ENCODE measurements around the gene AGK. TPM values are rescaled to one million over a fixed set of nuclear protein-coding genes. Genes with fewer than 3 reads are reported as not detected.

The AGK gene
- total and polyA plus RNA-seq, 2 of the 8 experiments (the other 6 are each of a cell fraction or from before 2014, with no cell fraction given), result 25.8 to 34.0 TPM

DNA sequence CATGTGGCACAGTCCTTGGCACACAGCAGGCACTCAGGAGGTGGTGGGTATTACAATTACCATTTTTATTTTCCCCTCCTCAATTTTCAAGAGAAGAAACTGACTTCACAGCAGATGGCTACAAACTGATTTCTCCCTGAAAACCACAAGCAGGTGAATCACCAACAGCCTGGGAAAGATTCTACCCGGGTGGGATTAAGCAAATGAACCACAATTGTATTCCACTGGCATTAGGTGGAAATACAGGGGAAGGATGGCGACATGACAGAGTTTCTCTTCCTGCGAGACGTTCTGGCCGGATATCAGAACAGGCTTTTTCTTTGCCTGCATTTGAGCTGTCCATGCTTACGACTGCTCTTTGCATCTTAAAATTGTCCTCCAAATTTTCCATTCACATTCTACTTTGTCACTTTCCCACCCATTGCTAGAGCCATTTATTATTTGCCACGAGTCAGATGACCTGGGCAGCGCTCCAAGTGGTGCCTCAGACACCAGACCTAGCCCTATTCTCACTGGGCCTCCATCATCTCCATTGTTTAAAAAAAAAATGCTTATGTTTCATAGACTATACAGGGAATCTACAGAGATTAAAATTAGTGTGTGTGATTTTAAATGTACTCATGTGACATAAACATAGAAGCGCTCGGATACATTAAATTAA is 146.1 kb downstream of the AGK start:
- CTCF ChIA-PET (ENCODE audit: partially characterized antibody), result interaction anchor here (1.4 kb wide), 1 partner anchor 11 kb away, joined by 6 read pairs; no protein-coding TSS in a partner anchor
- no peak overlapping the region for H4K8ac ChIP-seq (ENCODE audit: extremely low read depth, insufficient read depth, low read length)
- H3K4me1 ChIP-seq (replicated peaks in 1 of 4; ENCODE audit: control insufficient read depth in 3 of 4, insufficient read depth in 4 of 4, low read length in 3 of 4), result peaks cover 0 to 16% (median 11%) of the 10 kb centered on the region in 4 experiments; a peak in 6 of 7 replicates
- H2AFZ ChIP-seq (ENCODE audit: low read length), result no peak overlapping the region
- no peak overlapping the region for H3K27ac ChIP-seq (ENCODE audit: low read depth, low read length)
- DNase-seq (ENCODE audit: low read depth in 1 of 2, low spot score in 2 of 2), result no peak
- no peak overlapping the region for H2BK20ac ChIP-seq (ENCODE audit: low read length)
- H3K23ac ChIP-seq (ENCODE audit: insufficient read length), result no peak overlapping the region
- peaks cover 0 to 4% of the 10 kb centered on the region in 2 experiments for H4K20me1 ChIP-seq (replicated peaks in 1 of 2; ENCODE audit: control insufficient read depth in 1 of 2, insufficient read depth in 2 of 2, low read length in 2 of 2)
- H3K9me3 ChIP-seq (ENCODE audit: insufficient read depth in 2 of 2, low read depth in 1 of 2, low read length in 1 of 2), result no peaks in the 10 kb centered on the region
- no peak overlapping the region for H2BK15ac ChIP-seq (ENCODE audit: low read length)
- H3K79me1 ChIP-seq (ENCODE audit: low read depth, low read length), result peaks cover 2% of the 10 kb centered on the region; the same call in 1 of the 2 replicates
- H2BK5ac ChIP-seq (ENCODE audit: low read depth, low read length), result no peak overlapping the region
- no peak for FAIRE-seq
- H3K36me3 ChIP-seq (ENCODE audit: control insufficient read depth in 2 of 4, insufficient read depth in 4 of 4, low read length in 3 of 4), result no peaks in the 10 kb centered on the region; a peak in 1 of 8 replicates
- TF ChIP-seq PHF8 (conservative IDR thresholded peaks at IDR 0.05; ENCODE audit: low read depth, low read length) (no peak), TAF7 (optimal IDR thresholded peaks at IDR 0.05; ENCODE audit: borderline replicate concordance, low read depth, low read length) (no peak), GTF2F1 (IDR thresholded peaks at IDR 0.05; ENCODE audit: borderline replicate concordance, low read depth, low read length) (no peak), SP1 (IDR thresholded peaks at IDR 0.05; ENCODE audit: low read depth, low read length) (no peak), SIRT6 (IDR thresholded peaks at IDR 0.05; ENCODE audit: low read length) (no peak)
- H3K23me2 ChIP-seq (ENCODE audit: low read depth, low read length), result peaks cover 3% of the 10 kb centered on the region; the same call in 1 of the 2 replicates
- peaks cover 0 to 73% of the 10 kb centered on the region in 2 experiments; a peak in 2 of 4 replicates for H3K79me2 ChIP-seq (ENCODE audit: control insufficient read depth in 1 of 2, insufficient read depth in 2 of 2, low read length in 2 of 2)
- no peak overlapping the region for H3K56ac ChIP-seq (replicated peaks; ENCODE audit: insufficient read length, low read depth, low read length)
- POLR2A ChIA-PET (ENCODE audit: partially characterized antibody), result interaction anchor here (1.4 kb wide), 1 partner anchor 18 kb away, joined by 4 read pairs; no protein-coding TSS in a partner anchor
- H4K5ac ChIP-seq (ENCODE audit: insufficient read length, low read depth, low read length), result no peak overlapping the region
- H4K91ac ChIP-seq (replicated peaks; ENCODE audit: insufficient read length, low read length), result no peak overlapping the region
- no peak overlapping the region; the same call in 1 of the 2 replicates for H2BK12ac ChIP-seq (ENCODE audit: low read depth, low read length)
- no peak overlapping the region for H2BK120ac ChIP-seq (replicated peaks; ENCODE audit: low read depth, low read length)
- H3K4me2 ChIP-seq (ENCODE audit: insufficient read depth in 1 of 2, low read depth in 2 of 2, low read length in 2 of 2), result peak overlapping the region in 1 of 2 experiments; percentile 37; a peak in 1 of 4 replicates
- H3K4me3 ChIP-seq (ENCODE audit: extremely low read depth in 1 of 4, insufficient read depth in 2 of 4, low read depth in 3 of 4, low read length in 4 of 4), result no peak overlapping the region
- H3K27me3 ChIP-seq (replicated peaks in 1 of 4; ENCODE audit: control insufficient read depth in 3 of 4, extremely low read depth in 1 of 4, insufficient read depth in 3 of 4, low read length in 3 of 4), result no peaks in the 10 kb centered on the region
- H3K14ac ChIP-seq (ENCODE audit: insufficient read length), result no peak overlapping the region
- H2AK5ac ChIP-seq (ENCODE audit: low read depth, low read length), result no peak overlapping the region
- no peak overlapping the region for H3K4ac ChIP-seq (replicated peaks; ENCODE audit: insufficient read length, low read depth, low read length)
- WGBS, 2 experiments (ENCODE audit: extremely low coverage in 1 of 2, insufficient coverage in 1 of 2, insufficient read length in 1 of 2, insufficient replicate concordance in 2 of 2, low coverage in 1 of 2, low lambda C conversion rate in 2 of 2, missing lambda C conversion rate in 1 of 2), result 80% methylated on average over 10 of the region's 10 CpGs; no CpG with 5 or more reads in 1 of the 2 experiments
- no peak overlapping the region for H3K18ac ChIP-seq (ENCODE audit: extremely low read depth, low read length)
- H3K9ac ChIP-seq (replicated peaks in 1 of 4; ENCODE audit: extremely low read depth in 1 of 4, low read depth in 3 of 4, low read length in 3 of 4), result no peak overlapping the region
